Esophagus muscularis mucosa (tissue), 4 donors: ENCODE data around the gene NAPB. TPM values are rescaled to one million over a fixed set of nuclear protein-coding genes. Genes with fewer than 3 reads are reported as not detected.

Source experiments
- DNase-seq: peaks from one replicate; pipeline ENCODE4 v3.0.0-alpha.2; 2017; ENCODE audit errors: extremely low spot score
- H3K27ac ChIP-seq, 4 donors: fragments of 200-600 bp; sonication (generic); replicated peaks in 1 of 4; 1 replicate in 3 of 4; 2 replicates in 1 of 4; pipeline ENCODE4 v1.5.1; 2016 to 2019; ENCODE audit warnings: mild to moderate bottlenecking in 1 of 4
- H3K27me3 ChIP-seq, 4 donors: fragments of 200-600 bp; sonication (generic); one replicate each; pipeline versions ENCODE4 v1.5.1 to v1.6.0; 2016 to 2019
- H3K36me3 ChIP-seq, 4 donors: fragments of 200-600 bp; sonication (generic); one replicate each; pipeline ENCODE4 v1.5.1; 2016 to 2019
- H3K4me1 ChIP-seq, 4 donors: fragments of 200-600 bp; sonication (generic); one replicate each; pipeline ENCODE4 v1.5.1; 2016 to 2019
- H3K4me3 ChIP-seq, 4 donors: fragments of 200-600 bp; sonication (generic); 1 replicate in 2 of 4; 2 replicates in 2 of 4; pipeline ENCODE4 v1.5.1; 2016 to 2019; ENCODE audit warnings: mild to moderate bottlenecking in 4 of 4, moderate library complexity in 1 of 4
- H3K9me3 ChIP-seq, 4 donors: fragments of 200-600 bp; sonication (generic); 1 replicate in 3 of 4; 2 replicates in 1 of 4; pipeline ENCODE4 v1.5.1; 2016 to 2019
- EP300 ChIP-seq: sonication (generic); formaldehyde crosslinking; IDR thresholded peaks from one replicate; pipeline ENCODE4 v1.6.1; 2017; ENCODE audit warnings: antibody characterized with exemption
- POLR2A ChIP-seq: fragments of 450-650 bp; IDR thresholded peaks from one replicate; pipeline ENCODE4 v1.6.1; 2017; ENCODE audit warnings: antibody characterized with exemption, moderate library complexity, mild to moderate bottlenecking, low read depth
- POLR2AphosphoS5 ChIP-seq, 2 donors: sonication (generic); formaldehyde crosslinking; IDR thresholded peaks; one replicate each; pipeline ENCODE4 v1.6.1; 2017; ENCODE audit warnings: antibody characterized with exemption in 2 of 2
- WGBS: methylation state at CpG from one replicate; pipeline ENCODE4 v1.1.5; 2018; 5-methylcytosine and 5-hydroxymethylcytosine counted together
- intact Hi-C: fragments of 100-400 bp; cut with DNase I; formaldehyde crosslinking; loops from one replicate; pipeline ENCODE4 v1.15.1; 2023
- total RNA-seq, 4 donors: library from RNA; depleted of rRNA; stranded (reverse); fragments of >200 nt; gene quantifications; one replicate each; pipeline versions ENCODE4 v1.1.0 to v1.2.1, GENCODE V29; 2016
- TF ChIP-seq, protein P1 (sequence below), 3 experiments: fragments of 200-600 bp in 2 of 3; fragments of 450-650 bp in 1 of 3; sonication (generic) in 2 of 3; IDR thresholded peaks; one replicate each; pipeline ENCODE4 v1.5.1; 2017 to 2019; ENCODE audit warnings: antibody characterized with exemption in 3 of 3, mild to moderate bottlenecking in 2 of 3, moderate library complexity in 1 of 3

Gene NAPB
- total RNA-seq, 4 donors from 2014 or later = 13.7 to 18.7 (median 15.2) TPM

DNA sequence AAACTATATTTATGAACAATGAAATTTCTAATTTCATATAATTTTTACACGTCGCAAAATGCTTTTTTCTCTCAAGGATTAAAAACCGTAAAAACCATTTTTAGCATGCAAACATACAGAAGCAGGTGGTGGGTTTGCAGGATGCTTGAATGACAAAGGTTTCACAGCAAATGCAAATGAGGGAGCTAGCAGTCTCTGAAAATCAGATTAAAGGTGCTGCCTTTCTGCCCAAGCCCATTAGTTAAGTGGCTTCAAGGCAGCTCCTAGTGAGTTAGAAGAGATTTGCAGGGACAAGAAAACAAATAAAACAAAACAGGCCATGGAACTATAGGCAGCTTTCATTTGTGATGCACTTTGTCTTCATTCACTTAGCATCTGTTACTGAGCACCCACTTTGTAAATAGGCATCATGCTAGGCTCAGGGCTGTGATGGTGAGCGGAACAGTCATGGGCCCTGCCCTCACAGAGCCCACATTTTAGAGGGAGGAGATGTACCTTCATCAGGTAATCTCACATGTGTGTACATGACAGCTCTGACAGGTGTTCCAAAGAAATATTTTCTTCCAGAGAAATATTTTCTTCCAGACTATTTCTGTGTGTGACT, 29.5 kb downstream of the NAPB start:
- peaks cover under 1 to 3% (median under 1%) of the 10 kb centered on the region in 4 donors for H3K4me1 ChIP-seq
- intact Hi-C loops = no loop called here
- H3K27ac ChIP-seq = no peak overlapping the region
- 91% methylated on average over 4 of the region's 4 CpGs for WGBS
- H3K27me3 ChIP-seq = no peaks in the 10 kb centered on the region
- H3K4me3 ChIP-seq = no peak overlapping the region
- H3K36me3 ChIP-seq = peaks cover 22 to 77% (median 57%) of the 10 kb centered on the region in 4 donors
- no peak for DNase-seq
- H3K9me3 ChIP-seq = no peaks in the 10 kb centered on the region
- TF ChIP-seq POLR2AphosphoS5 (IDR thresholded peaks at IDR 0.05) (no peak), POLR2A (no peak), EP300 (no peak)
- TF ChIP-seq, protein P1, sequence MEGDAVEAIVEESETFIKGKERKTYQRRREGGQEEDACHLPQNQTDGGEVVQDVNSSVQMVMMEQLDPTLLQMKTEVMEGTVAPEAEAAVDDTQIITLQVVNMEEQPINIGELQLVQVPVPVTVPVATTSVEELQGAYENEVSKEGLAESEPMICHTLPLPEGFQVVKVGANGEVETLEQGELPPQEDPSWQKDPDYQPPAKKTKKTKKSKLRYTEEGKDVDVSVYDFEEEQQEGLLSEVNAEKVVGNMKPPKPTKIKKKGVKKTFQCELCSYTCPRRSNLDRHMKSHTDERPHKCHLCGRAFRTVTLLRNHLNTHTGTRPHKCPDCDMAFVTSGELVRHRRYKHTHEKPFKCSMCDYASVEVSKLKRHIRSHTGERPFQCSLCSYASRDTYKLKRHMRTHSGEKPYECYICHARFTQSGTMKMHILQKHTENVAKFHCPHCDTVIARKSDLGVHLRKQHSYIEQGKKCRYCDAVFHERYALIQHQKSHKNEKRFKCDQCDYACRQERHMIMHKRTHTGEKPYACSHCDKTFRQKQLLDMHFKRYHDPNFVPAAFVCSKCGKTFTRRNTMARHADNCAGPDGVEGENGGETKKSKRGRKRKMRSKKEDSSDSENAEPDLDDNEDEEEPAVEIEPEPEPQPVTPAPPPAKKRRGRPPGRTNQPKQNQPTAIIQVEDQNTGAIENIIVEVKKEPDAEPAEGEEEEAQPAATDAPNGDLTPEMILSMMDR (IDR thresholded peaks at IDR 0.05) = no peak

DNA sequence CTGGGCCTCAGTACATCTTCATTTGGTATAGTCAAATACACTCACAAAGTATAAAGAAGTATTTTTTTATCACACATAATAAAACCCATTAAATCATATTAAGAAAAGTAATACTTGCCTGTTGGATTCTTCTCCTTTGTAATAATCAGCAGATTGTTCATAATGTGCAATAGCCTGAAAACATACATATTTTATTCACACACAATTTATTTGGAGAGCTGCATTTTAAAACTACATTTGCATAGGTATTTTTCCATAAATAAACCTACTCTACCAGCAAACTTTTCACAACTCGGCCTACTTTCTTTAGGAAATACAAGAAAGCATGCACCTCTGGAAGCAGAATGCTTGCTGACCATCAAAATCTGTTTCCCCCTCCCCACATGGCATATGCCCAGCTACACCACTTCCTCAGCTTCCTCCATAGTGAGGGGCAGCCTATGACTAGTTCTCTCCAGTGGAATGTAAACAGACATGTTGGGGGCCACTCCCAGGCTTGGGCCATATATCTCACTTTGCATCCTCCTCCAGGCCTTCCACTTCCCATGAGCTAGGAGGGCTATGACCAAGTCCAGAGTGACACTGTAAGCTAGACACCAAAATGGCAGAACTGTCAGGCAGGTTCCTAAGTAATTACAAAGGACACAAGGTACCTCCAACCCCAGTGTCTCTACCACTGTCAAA, 31.1 kb downstream of the NAPB start:
- Histone ChIP-seq H3K27me3 (no peaks in the 10 kb centered on the region), H3K4me1 (peaks cover 0 to 6% (median under 1%) of the 10 kb centered on the region in 4 donors), H3K27ac (no peak overlapping the region), H3K36me3 (peaks cover 22 to 73% (median 56%) of the 10 kb centered on the region in 4 donors), H3K4me3 (no peak overlapping the region), H3K9me3 (no peaks in the 10 kb centered on the region)
- intact Hi-C loops = no loop called here
- DNase-seq = no peak
- TF ChIP-seq POLR2AphosphoS5 (IDR thresholded peaks at IDR 0.05) = no peak
- no peak for TF ChIP-seq EP300
- 95% methylated on average over 1 of the region's 1 CpG for WGBS

DNA sequence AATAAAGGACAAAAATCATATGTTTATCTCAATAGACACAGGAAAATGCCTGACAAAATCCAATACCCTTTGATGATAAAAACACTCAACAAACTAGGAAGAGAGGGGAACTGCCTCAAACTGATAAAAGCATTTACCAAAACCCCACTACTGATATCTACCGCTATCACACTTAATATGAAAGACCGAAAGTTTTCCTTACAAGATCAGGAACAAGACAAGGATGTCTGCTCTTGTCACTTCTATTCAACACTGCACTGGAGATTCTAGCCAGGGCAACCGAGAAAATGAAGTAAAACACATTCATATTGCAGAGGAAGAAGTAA, 34.2 kb downstream of the NAPB start:
- 96% methylated on average over 3 of the region's 3 CpGs for WGBS
- peaks cover 0 to 54% (median 32%) of the 10 kb centered on the region in 4 donors for H3K36me3 ChIP-seq
- H3K27ac ChIP-seq = no peak overlapping the region
- no peaks in the 10 kb centered on the region for H3K9me3 ChIP-seq
- intact Hi-C loops = no loop called here
- no peak for TF ChIP-seq POLR2AphosphoS5 (IDR thresholded peaks at IDR 0.05)
- TF ChIP-seq EP300 = no peak
- TF ChIP-seq, protein P1 (IDR thresholded peaks at IDR 0.05) = no peak
- TF ChIP-seq POLR2A = no peak
- H3K27me3 ChIP-seq = no peaks in the 10 kb centered on the region
- H3K4me3 ChIP-seq = no peak overlapping the region
- DNase-seq = no peak
- H3K4me1 ChIP-seq = peaks cover 0 to 8% (median 2%) of the 10 kb centered on the region in 4 donors

DNA sequence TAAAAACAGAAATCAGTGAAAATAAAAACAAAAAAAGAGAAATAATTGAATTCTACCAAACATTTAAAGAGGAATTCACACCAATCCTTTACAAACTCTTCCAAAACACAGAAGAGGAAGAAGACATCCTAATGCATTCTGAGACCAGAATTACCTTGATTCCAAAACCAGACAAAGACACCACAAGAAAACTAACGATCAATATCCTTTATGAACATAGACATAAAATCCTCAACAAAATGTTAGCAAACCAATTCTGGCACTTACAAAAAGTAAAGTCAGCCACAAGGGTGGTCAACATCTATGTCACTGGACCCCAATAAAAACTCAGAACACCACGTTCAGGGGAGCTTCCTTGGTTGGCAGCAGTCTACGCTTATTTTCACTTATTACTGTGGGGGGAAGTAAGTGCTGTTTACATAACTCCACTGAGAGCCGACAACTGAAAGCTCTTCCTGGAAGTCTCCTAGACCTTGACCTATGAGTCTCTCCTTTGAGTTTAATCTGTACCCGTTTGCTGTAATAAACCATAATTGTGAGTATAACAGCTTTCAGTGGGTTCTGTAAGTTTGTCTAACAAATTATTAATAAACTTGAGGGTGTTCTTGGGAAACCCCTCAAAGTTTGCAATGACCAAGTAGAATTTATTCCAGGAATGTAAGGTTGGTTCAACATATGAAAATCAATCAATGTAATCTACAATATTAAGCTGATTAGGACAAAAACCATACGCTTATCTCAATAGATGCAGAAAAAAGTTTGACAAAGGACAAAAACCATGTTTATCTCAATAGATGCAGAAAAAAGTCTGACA, 34.8 kb downstream of the NAPB start:
- Histone ChIP-seq H3K27ac (no peak overlapping the region), H3K4me1 (peaks cover 0 to 8% (median 2%) of the 10 kb centered on the region in 4 donors), H3K36me3 (peaks cover 0 to 49% (median 27%) of the 10 kb centered on the region in 4 donors), H3K9me3 (no peaks in the 10 kb centered on the region), H3K4me3 (no peak overlapping the region), H3K27me3 (no peaks in the 10 kb centered on the region)
- 79% methylated on average over 6 of the region's 6 CpGs for WGBS
- no peak for TF ChIP-seq EP300
- TF ChIP-seq POLR2A = no peak
- TF ChIP-seq, protein P1 (IDR thresholded peaks at IDR 0.05) = no peak
- no peak for TF ChIP-seq POLR2AphosphoS5 (IDR thresholded peaks at IDR 0.05)
- intact Hi-C loops = no loop called here
- DNase-seq = no peak

DNA sequence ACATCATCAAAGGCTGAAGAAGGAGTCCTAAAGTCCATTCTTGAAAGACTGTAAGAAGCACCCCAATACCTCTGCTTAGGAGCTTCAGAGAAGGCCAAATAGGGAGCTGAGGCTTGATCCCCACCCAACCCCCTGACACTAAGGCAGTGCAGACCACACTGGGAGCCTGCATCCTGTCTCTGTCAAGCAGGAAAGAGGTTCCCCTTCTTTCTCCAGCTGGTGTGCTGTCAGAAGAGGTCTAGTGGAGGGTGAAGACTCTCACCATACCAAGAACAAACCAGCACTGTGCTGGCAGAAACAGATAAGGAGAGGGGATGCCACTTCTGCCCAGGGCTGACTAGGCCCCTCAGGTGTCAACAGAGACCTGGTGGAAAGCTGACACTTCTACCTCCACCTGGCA, 39.4 kb downstream of the NAPB start:
- no peaks in the 10 kb centered on the region for H3K27me3 ChIP-seq
- H3K9me3 ChIP-seq = no peaks in the 10 kb centered on the region
- intact Hi-C loops = no loop called here
- DNase-seq = no peak
- no peak overlapping the region for H3K27ac ChIP-seq
- TF ChIP-seq POLR2A (no peak), EP300 (no peak), POLR2AphosphoS5 (IDR thresholded peaks at IDR 0.05) (no peak)
- TF ChIP-seq, protein P1 (IDR thresholded peaks at IDR 0.05) = no peak
- peaks cover 0 to 8% (median 2%) of the 10 kb centered on the region in 4 donors for H3K4me1 ChIP-seq
- peaks cover 5 to 50% (median 37%) of the 10 kb centered on the region in 4 donors for H3K36me3 ChIP-seq
- H3K4me3 ChIP-seq = no peak overlapping the region
